Stimulated activated CD8-positive, alpha-beta memory T cell treated with anti-CD3 and anti-CD28 coated beads, Interleukin-2, amount 100 ng/mL, for 48 hours (primary cell): ENCODE data around the gene REN.

Experiments
- DNase-seq, 2 donors: peaks; one replicate each; pipeline ENCODE4 v3.0.0-alpha.2; 2020; ENCODE audit warnings: low read depth in 2 of 2

REN gene

DNA sequence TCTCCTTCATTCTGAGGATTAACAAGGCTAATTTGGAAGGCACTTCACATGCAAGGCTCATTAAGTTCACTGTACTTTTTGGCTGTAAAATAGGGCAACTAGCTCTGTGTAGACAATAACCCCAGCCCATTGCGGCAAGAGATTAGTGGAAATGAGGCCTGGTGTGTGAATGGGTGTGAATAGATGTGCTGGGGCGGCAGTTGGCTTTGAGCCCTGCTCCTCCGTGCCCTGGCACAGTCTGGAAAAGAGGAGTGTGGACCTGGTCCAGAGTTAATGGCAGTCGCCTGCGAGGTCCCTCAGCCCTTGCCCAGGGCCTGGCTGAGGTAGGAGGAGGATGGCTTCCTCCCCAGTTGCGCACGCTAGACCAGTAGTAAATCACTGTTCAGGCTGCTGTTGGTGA is 25.3 kb upstream of the REN start:
- no peak for DNase-seq

DNA sequence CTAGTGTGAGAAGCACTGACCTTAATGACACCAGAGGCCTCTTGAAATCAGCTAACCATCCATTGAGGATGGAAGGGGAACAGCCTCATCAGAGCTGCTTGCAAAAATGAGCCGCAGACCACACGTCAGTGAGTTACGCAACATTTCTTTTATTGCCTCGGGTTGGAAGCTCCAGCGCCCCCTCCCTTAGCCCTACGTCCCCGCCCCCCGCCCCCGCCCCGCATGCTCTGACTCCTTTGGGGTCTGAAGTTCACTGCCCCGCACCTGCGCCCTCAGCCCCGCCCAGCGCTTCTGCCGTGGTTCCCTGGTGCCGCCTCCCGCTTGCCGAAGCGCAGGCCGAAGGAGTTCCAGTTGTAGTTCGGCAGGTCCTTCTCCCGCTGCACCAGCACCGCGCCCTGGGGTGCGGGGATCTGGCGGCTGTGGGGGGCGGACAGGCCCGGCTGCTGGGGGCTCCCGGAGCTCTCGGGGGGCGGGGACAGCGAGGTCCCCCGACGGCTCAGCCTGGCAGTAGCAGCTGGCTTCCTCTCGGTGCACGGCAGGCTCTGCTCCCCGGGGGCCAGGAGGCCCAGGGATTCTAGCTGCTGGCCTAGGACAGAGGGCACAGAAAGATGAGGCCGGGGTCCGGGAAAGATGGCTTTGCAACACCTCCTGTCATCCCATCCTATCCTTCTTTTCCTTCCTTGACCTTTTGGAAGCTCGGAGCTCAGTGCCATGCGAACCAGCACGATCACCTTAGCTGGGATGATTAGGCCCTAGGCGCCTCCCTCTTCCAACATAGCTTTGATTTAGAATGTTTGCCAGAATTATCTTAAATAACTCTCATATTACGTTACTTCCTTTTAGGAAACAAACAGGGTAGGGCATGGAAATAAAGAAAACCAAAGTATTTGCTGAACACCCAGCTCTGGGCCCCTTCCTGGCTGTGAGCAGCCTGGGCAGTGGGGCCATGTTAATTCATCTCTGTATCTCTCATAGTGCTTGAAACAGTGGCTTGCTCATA is 24.4 kb upstream of the REN start:
- DNase-seq, result peak in 1 of 2 donors; percentile 13

DNA sequence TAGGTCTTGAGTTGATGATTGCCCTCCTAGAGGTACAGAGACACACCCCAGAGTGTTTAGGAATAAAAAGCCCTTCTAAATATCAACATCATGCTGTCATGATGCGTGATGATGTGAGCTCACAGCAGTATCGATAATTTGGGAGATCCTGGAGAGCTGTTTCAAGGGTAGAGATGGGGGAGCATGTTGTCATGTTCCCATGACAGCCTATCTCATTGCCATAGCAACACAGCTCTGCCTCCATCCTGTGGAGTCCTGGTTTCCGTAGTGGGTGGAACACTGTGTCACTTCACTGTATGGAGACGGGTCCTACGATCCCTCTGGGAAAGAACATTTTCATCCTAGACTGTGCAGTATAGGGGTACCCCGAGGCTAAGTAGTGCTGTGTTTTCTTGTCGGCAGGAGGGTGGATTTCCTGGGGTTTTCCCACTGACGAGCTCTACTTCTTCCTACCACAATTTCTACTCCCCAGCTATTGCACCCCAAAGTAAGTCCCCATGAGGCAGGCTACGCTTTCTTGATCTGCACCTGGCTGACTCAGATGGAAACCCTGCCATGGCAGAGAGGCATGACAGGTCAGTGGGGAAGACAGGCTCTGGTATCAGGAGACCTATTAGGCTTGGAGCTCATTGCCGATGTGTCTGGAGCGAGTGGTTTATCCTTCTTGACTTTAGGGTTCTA is 23.0 kb upstream of the REN start:
- DNase-seq, result no peak

DNA sequence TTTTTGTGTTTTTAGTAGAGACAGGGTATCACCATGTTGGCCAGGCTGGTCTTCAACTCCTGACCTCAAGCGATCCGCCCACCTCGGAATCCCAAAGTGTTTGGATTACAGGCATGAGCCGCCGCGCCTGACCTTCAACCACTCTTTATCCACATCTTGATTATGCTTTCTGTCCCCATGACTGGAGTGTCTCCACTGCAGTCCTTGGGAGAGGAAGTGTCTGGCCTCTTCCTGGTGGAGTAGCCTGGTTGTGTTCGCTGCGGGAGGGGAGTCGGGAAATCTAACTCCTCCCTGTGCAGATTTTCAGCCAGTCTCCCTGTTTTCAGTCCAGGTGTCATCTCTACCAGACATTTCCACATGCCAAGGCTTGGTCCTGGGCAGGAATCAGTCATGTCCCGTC is 20.5 kb upstream of the REN start:
- DNase-seq, result no peak

DNA sequence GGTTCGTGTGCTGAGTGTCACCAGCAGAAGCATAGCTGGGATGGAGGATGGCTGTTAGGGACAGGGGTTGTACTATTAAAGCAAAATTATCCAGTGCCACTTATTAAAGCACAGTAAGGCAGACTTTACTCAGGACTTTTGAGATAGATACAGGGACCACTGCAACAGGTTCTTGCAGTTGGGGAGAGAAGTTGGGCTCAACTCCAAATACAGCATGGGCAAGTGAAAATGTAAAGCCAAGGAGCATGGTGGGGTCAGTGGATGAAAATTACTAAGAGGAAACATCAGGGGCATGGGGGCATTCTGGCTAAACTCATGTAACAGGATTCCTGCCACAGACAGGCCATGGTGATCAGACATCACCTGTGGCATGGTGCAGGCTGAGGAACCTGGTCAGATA is 15.0 kb upstream of the REN start:
- no peak for DNase-seq

DNA sequence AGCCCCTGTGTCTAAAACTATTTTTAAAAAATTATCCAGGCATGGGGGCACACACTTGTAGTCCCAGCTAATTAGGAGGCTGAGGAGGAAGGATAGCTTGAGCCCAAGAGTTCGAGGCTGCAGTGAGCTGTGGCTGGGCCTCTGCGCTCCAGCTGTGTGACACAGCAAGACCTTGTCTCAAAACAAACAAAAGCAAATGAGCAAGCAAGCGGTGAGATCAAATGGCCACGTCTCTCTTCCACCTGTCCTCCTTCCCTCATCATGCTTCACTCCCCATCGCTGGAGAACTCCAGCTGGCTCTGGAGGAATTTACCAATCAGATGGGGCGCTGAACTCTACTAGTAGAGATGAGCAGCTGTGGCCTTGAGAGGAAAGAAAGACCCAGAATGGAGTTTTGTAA is 14.0 kb upstream of the REN start:
- DNase-seq, result no peak

DNA sequence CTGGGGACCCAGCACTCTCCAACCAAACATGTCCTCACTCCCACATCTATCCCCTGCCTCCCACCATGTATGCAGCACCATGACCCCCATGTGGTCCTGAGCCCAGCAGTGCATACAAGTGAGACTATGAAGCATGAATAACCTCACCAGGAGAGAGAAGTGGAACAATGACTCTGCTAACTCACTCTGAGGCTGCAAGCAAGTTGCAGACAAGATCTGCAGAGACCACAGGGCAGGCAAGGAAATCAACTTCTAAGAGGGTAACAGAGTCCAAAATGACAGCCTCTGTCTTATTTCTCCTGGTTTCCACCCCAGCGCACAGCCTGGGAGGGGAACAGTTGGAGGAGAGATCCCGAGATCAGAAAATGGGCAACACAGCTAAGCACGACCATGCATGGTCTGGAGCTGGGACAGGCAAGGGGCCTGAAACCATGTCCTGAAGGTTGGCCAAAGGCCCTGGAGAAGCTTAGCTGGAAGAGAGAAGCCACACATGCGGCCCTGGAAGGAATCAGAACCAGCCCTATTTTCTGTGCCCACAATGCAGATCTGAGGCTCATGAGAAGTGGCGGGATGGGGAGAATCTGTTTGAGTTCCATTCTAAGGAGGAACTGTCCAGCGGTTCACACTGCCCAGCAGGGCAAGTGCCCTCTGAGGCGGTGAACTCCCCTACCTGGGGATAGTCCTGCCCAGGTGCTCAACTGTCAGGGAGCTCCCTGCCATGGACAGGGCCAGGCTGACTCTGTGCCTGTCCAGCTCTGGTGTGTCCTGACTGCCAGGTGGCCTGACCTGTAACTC is 12.5 kb upstream of the REN start:
- DNase-seq, result no peak

DNA sequence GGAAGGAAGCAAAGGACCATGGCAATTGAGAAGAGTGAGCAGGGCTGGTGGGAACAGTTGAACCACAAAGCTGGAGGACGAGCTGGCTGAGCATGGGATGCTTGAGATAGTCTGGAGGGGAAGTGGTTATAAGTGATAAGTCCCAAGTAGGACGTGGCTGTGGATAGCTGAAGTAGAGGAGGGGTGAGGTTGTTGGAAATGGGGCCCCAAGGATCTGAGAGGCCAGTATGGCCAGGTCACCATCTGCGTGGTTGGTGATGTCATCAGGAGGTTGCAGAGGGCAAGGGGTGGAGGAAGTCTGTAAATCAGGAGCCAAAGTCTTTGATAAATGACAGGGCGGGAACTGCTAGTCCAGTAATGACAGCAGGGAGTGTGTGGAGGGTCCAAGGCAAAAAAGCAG is 11.0 kb upstream of the REN start:
- no peak for DNase-seq

DNA sequence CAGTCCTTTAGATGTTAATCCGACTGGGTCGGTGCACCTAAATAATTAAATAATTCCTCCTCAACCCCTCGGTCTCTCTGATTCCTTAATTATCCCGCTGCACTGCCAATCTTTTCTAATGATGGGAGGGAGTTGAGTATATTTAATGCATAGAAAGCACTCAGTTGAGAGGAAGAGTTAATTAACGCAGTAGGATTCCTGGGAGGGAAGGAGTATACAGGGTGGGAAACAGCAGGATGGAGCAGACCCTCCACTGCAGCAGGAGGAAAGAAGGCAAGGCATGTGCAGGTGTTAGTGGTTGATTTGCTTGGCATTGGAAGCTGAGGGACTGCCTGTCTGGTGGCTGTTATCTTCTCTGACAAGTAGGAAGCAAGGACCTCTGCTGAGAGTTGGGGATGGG is 9.9 kb upstream of the REN start:
- no peak for DNase-seq

DNA sequence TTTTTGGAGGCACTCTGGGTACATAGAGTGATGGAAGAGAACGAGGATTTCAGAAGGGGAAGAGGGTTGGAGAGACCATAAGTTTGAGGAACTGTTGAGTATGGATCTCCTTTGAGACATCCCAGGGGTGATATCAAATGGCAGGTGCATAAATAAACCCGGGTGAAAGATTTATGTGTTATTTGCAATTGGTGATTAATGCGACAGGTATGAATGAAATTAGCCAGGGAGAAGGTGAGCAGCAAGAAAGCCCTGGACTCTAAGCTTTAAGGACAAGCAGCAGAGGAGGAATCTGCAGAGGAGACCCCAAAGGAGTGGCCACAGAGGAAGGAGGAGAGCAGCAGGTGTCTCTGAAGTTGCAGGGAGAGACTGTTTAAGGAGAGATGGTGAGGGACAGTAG is 8.8 kb upstream of the REN start:
- no peak for DNase-seq

DNA sequence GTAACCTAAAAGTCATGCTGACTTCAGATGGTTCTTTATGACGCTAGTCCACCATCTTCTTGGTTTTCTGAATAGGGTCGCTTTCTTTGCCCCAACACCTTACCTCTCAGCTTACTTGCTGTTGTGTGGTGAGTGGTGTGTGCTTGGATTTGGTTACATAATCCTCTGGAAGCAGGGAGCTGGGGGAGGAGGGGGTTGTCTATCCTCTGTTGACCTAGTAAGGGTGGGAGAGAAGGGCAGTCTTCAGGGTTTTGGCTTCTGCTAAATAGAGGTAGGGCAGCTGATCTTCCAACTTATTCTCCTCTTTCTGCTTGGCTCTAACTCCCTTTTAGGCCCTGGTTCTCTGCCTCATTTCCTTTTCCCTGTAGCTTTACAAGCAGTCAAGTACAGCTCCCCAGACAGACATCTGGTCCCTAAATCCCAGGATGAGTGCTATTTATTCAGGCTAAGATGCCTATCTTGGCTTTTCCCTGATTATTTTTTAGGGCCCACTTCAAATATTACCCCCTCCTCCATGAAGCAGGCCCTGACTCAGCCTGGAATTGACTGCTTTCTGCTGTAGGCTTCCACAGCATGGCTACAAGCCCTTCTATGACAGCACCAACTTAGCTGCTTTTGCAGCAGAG is 6.4 kb upstream of the REN start:
- no peak for DNase-seq

DNA sequence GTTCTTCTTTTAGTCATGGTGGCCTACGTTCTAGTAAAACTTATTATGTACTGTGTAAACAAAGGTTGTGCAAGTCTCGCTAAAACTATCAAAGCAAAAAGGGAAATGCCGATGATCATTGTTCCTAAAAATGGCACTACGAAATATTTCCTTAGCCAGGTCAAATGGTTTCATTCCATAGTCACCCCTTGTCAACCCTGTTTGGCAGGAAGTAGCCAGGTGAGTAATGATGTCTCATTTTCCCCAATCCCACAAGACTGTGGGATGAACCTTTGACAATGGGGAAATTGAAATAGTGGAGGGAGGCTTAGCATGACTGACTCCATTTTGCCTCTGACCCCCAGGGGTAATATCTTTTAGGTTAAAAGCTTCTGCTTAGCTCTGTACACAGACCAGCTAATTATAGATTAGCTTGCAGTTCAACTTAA is 5.6 kb upstream of the REN start:
- no peak for DNase-seq

DNA sequence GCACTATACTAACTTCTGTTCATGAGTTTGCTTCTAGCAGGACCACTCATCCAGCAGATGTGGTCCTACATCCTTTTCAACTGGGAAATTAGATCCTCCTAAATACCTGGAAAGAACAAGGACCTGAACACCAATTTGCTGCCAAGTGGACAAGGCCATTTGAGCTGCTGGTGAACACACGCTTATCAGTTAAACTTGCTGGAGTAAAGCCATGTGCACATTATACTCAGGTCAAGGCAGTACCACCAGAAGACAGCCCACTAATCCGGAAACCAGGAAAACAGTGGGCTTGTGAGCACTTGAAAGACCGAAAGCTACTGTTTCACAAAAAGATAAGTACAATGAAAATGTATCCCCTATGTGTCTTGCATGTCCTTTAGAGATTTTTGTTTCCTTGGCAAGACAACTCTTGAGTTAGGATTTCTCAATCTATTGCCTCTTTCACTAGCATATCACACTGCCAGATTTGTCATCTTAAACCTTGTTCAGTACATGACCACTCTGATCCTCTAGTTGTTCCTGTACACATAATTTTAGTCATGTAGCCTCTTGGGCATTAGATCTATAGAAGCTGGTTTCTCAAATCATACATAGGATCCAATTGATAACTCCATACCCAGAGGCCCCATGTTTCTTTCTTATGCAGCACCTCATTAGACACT is 4.5 kb upstream of the REN start:
- no peak for DNase-seq

DNA sequence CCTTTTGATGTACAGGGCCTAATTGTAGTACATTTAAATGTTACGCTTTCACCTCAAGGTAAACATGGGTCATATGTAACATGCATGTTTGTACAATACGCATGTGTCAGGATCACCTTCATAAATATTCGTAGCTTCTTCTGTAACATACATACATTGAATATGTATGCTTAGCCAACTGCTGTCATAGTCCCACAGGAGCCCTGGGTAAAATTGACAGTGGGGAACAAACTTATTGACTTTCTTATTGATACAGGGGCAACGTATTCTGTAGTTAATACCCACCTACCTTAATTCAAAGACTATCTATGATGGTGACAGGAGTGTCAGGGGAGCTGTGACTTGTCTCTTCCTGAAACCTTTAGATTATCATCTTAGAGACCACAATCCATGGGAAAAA is 3.7 kb upstream of the REN start:
- no peak for DNase-seq

DNA sequence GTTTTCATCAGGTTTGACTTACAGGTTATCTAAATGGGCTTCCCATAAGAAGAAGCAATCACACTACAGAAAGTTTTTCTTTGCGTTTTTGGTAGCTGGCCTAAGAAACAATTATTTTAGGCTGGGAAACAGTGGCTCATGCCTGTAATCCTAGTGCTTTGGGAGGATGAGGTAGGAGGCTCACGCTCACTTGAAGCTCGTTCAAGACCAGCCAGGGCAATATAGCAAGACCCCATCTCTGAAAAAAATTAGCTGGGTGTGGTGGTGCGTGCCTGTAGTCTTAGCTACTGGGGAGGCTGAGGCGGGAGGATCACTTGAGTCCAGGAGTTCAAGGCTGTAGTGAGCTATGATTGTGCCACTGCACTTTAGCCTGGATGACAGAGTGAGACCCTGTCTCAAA is 1.6 kb upstream of the REN start:
- DNase-seq, result no peak

DNA sequence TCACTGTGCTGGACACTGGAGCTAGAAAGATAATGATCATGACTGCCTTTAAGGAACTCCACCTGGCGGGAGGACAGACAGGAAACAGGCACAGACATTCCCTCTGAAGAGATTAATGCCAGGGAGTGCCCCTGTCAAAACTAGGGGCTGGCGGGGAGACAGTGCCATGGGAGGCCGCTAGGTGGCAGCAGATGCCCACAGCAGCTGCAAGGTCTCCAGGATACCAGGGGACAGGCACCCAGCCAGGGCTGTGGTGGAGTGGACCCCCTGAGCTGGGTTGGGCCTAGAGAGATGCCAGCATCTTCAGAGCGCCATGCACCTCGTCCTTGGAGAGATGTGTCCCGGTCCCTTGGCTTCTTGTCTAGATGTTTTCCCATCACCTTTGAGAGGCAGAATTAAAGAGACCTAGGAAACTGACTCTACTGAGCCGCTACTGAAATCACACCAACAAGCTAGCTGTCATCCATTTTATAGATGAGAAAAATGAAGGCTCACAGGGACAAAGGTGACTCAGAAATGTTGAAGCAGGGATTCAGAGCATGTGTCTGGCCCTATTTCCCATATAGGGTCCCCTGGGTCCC is 3.6 kb downstream of the REN start:
- DNase-seq, result peak; percentile 60 to 72

DNA sequence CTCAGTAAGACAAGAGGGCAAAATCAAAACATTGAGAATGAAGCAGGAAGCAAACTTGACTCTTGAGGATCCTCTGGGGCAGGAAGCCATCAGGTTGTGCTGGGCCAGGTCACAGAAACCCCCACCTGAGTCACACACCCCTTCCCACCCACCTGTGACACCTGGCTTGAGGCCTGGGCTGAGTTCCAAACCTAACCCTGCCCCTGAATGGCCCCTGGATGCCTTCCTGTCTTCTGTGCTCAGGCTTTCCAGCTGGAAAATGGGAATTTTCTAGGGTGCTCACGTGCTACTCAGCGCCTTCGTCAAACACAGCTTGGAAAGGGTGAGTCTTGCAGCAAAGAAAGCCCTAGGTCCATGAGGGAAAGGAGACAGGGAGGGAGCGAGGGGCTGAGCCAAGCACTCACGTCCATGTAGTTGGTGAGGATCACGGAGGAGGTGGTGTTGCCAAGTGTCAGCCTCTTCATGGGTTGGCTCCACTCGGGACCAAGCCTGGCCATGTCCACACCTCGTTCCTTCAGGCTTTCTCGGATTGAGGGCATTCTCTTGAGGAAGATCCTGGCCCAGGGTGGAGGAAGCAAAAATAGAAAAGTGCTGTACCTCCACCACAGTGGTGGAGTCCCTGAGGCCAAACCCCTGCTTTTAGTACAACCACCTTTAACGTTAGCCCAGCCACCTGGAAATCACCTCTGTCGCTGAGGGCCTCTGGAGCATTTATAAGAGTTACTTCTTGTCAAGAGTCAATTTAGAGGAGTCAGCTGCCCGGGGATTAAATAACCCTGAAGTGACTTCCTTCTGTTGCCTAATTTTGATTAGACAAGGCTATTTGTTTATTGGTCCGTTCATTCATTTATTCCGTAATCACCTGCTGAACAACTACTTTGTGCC is 4.3 kb downstream of the REN start:
- DNase-seq, result no peak

DNA sequence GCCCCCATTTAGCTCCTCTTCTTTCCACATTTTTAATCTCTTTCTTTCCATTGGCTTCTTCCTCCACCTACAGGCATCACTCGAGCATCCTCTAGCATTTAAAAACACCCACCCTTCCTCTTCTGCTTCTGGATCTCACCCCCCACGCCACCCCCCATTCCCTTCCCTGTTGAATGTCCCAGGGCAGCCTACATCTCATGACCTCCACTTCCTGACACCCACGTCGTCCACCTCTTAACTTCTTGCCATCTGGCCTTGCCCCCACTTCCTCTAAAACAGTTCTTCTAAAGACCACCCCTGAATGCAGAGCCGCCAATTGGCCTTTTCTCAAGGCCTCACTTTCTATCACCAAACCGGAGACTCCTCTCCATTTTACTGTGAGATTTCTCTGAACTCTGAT is 8.2 kb downstream of the REN start:
- DNase-seq, result no peak

DNA sequence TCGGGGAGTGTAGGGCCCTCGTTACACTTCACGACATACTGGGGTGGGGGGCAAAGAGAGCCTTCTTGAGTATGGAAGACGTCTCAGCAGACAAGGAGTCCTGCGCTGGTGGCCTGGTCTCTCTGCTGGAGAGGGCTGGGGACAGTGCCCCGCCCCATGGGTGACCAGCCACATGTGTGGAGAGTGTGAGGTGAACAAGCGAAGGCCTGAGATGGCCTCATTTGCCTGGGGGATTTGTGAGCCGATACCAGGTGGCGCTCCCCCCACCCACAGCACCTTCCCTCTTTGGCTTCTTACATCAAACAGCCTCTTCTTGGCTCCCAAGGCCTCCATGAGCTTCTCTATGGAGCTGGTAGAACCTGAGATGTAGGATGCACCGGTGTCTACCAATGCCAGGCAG is 10.3 kb downstream of the REN start:
- DNase-seq, result no peak
